ENCODE data around the gene USP11.

GRCh38 chrX:47204970-47205369, 27.8 kb upstream of the USP11 start:
- TF ChIP-seq FOXM1 (IDR thresholded peaks at IDR 0.05; ENCODE audit: borderline replicate concordance) (no peak), HDGF (IDR thresholded peaks at IDR 0.05; ENCODE audit: borderline replicate concordance) (no peak), ZNF384 (IDR thresholded peaks at IDR 0.05) (no peak)
